Measurements from ENCODE around the gene SCARF1.

GRCh38 chr17:1593630-1593931 lies 52.0 kb downstream of the SCARF1 start:
- TF ChIP-seq POU2F2 (IDR thresholded peaks at IDR 0.05; ENCODE audit: low read depth, low read length) (no peak), POLR2A (IDR thresholded peaks at IDR 0.05; ENCODE audit: low read depth, low read length) (no peak), POLR2AphosphoS5 (IDR thresholded peaks at IDR 0.05; ENCODE audit: low read depth, low read length) (no peak), TAF1 (IDR thresholded peaks at IDR 0.05; ENCODE audit: low read depth, low read length) (no peak)
